GM23338 (cell line): ENCODE measurements around the gene TRNAU1AP.

ENCODE experiments used
- CREB1 ChIP-seq: fragments of 250-450 bp; sonication (Bioruptor Pico); IDR thresholded peaks from 2 replicates; pipeline ENCODE4 v1.5.0; 2020; ENCODE audit warnings: low read depth, mild to moderate bottlenecking, moderate library complexity
- CTCF ChIP-seq, 2 experiments: fragments of 200-600 bp in 1 of 2; sonication (generic) in 1 of 2; conservative IDR thresholded peaks; 2 replicates each; pipeline versions ENCODE4 v1.5.1 to v1.6.1; 2016 to 2017; ENCODE audit warnings: antibody characterized with exemption in 2 of 2, low read depth in 2 of 2, mild to moderate bottlenecking in 2 of 2, moderate library complexity in 1 of 2
- ETS1 ChIP-seq: IDR thresholded peaks from 2 replicates; pipeline ENCODE4 v1.6.1; 2016; ENCODE audit warnings: antibody characterized with exemption
- EZH2 ChIP-seq: fragments of 200-600 bp; sonication (generic); IDR thresholded peaks from one replicate; pipeline ENCODE4 v1.8.0; 2017; ENCODE audit warnings: antibody characterized with exemption, mild to moderate bottlenecking, low read depth; ENCODE audit not compliant: unreplicated experiment
- EZH2phosphoT487 ChIP-seq: fragments of 200-600 bp; sonication (generic); IDR thresholded peaks from one replicate; pipeline ENCODE4 v1.8.1; 2018; ENCODE audit warnings: antibody characterized with exemption; ENCODE audit not compliant: unreplicated experiment
- JUNB ChIP-seq: IDR thresholded peaks from one replicate; pipeline ENCODE4 v1.6.1; 2016; ENCODE audit warnings: antibody characterized with exemption; ENCODE audit not compliant: unreplicated experiment
- NANOG ChIP-seq: IDR thresholded peaks from 2 replicates; pipeline ENCODE4 v1.6.1; 2016; ENCODE audit warnings: antibody characterized with exemption, borderline replicate concordance
- POLR2AphosphoS5 ChIP-seq: IDR thresholded peaks from 2 replicates; pipeline ENCODE4 v1.6.1; 2016; ENCODE audit warnings: antibody characterized with exemption, low read depth
- REST ChIP-seq: IDR thresholded peaks from one replicate; pipeline ENCODE4 v1.6.1; 2018; ENCODE audit warnings: antibody characterized with exemption; ENCODE audit not compliant: unreplicated experiment
- STAT1 ChIP-seq: IDR thresholded peaks from one replicate; pipeline ENCODE4 v1.6.1; 2016; ENCODE audit warnings: antibody characterized with exemption; ENCODE audit not compliant: unreplicated experiment
- ZNF114 ChIP-seq: fragments of 250-450 bp; sonication (Bioruptor Pico); IDR thresholded peaks from 2 replicates; pipeline ENCODE4 v1.5.0; 2020; ENCODE audit warnings: mild to moderate bottlenecking, moderate library complexity
- ZNF331 ChIP-seq: fragments of 250-450 bp; sonication (Bioruptor Pico); IDR thresholded peaks from 2 replicates; pipeline ENCODE4 v1.5.0; 2020; ENCODE audit warnings: low read depth, mild to moderate bottlenecking, moderate library complexity

GRCh38 chr1:28606771-28607170 is 53.9 kb downstream of the TRNAU1AP start:
- TF ChIP-seq CTCF (conservative IDR thresholded peaks at IDR 0.05; ENCODE audit: low read depth in 2 of 2) (no peak), POLR2AphosphoS5 (no peak), EZH2 (no peak), EZH2phosphoT487 (no peak), CREB1 (CRISPR knock-in tag) (no peak), JUNB (no peak), REST (no peak), ETS1 (no peak), STAT1 (no peak), ZNF114 (CRISPR knock-in tag) (no peak), ZNF331 (CRISPR knock-in tag) (no peak), NANOG (no peak)
